ENCODE measurements around the gene ATG7.
A peak's percentile ranks its signal among the peaks of the same experiment; 100 is the strongest.
"Not testable (repeated sequence)": the region's sequence is repeated elsewhere in the genome, so short reads cannot be mapped to it uniquely, and the experiment has no call there.

ATG7 gene

DNA sequence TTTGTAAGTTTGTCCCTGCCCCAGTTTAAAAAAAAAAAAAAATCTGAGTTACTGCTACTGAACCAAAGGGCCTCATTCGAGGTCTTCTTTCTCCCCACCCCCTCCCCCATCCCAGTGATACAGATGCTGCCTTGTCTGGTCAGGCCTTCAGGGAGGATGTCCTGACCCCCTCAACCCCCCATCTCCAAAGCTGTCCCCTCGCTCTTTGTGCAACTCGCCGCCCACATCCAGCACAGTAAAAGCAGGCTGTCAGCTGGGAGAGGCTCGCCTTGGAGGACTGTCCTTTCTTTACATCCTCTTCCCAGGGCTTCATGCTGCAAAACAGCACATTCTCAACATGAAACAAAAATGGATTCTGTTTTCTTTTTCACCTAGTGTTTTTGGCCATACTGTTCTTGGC is 238.2 kb downstream of the ATG7 start:
- no peak for DNase-seq (ENCODE audit: low spot score)

DNA sequence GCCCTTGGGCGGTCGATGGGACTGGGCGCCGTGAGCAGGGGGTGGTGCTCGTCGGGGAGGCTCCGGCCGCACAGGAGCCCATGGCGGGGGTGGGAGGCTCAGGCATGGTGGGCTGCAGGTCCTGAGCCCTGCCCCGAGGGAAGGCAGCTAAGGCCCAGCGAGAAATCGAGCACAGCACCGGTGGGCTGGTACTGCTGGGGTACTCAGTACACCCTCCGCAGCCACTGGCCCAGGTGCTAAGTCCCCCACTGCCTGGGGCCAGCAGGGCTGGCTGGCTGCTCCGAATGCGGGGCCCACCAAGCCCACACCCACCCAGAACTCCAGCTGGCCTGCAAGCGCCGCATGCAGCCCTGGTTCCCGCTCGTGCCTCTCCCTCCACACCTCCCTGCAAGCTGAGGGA is 239.4 kb downstream of the ATG7 start:
- not testable (repeated sequence) for DNase-seq (ENCODE audit: low spot score)

DNA sequence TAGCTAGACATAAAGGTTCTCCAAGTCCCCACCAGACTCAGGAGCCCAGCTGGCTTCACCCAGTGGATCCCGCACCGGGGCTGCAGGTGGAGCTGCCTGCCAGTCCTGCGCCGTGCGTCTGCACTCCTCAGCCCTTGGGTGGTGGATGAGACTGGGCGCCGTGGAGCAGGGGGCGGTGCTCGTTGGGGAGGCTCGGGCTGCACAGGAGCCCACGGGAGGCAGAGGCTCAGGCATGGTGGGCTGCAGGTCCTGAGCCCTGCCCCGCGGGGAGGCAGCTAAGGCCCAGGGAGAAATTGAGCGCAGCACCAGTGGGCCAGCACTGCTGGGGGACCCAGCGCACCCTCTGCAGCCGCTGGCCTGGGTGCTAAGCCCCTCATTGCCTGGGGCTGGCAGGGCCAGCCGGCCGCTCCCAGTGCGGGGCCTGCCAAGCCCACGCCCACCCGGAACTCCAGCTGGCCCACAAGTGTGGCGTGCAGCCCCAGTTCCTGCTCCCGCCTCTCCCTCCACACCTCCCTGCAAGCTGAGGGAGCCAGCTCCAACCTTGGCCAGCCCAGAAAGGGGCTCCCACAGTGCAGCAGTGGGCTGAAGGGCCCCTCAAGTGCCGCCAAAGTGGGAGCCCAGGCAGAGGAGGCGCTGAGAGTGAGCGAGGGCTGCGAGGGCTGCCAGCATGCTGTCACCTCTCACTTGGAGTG is 241.1 kb downstream of the ATG7 start:
- not testable (repeated sequence) for DNase-seq (ENCODE audit: low spot score)

DNA sequence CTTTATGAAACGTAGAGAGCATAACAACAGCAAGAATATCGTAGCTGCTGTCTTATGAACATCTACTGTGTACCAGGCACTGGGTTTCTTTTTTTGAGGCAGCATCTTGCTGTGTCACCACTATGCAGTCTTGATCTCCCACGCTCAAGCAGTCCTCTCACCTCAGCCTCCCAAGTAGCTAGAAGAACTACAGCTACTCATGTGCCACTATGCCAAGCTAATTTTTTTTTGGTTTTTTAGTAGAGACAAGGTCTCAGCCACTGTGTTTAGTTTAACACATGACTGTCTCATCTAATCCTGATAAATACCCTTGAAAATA is 241.6 kb downstream of the ATG7 start:
- DNase-seq (ENCODE audit: low spot score) = no peak

DNA sequence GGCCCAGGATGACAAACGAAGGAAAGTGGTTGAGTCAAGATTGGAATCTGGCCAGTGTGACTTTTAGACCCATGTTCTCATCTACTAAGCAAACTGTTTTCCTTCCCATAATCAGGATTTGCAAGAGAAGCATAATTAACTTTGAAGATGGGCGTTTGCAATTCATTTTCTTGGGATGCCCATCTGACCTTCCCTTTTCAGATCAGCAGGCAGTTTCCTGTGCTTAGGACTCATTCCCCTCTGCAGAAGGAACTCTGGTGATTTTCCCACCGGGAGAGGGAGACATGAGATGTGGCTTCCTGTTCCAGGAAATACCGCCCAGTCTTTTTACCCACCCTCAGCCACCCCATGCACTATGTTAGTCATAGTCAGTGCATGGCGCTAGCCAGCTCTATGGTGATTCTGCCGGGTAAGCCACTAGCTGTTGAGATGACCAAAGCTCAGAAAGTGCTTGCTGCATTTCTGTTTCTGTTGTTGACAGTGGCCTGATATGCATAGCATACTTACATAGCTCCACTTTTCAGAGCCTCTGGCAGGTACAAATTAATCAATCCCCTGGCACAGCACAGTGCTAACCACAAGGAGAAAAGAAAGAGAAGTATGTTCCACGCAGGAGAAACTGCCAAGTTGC is 242.1 kb downstream of the ATG7 start:
- peak; percentile 25 for DNase-seq (ENCODE audit: low spot score)

DNA sequence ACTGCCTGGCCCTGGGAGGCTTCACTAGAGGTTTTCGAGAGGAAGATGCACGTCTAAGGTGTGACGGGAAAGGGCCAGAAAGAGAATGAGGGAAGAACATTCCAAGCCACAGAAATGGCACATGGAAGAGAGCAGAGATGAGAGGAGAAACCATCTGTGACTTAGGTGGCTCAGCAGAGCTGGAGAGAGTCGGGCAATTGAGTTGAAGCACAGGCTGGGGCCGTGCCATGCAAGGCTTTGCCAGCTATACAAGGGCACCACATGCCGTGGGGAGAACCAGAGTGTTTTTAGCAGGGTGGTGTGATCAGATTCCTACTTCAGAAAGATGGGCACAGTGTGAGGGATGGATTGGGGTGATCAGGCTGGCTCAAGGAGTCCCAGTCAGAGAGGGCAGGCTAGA is 245.4 kb downstream of the ATG7 start:
- DNase-seq (ENCODE audit: low spot score) = no peak

DNA sequence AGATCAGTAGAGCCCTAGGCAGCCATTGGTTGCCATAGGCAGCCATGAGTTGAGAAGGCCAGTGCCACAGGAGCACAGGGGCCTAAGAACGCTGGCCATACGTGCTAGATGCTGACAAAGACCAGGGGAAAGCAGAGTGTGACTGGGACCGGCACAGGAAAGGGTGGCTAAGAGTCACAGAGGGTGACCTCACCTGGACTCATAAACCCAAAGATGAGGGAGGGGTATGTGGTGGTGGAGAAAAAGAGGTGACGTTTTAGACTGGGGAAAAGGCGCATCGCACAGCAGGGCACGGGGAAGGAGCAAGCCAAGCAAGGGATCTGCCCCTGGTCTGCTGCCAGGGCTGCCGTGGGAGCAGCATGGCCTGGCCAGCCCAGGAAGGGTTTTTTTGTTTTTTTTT is 249.0 kb downstream of the ATG7 start:
- no peak for DNase-seq (ENCODE audit: low spot score)

DNA sequence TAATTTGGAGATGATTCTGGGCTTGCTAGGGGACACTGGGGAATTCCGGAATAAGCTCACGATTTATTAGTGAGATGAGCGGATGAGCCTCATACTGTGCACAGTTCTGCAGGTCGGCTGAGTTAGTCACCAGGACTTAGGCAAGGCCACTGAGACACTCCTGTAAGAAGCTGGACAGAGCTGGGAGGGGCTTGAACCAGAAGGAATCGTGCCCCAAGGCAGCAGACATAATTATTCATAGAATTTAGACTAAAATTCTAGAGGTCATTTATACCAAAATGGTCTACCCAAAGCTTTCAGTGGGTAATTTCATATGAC is 250.2 kb downstream of the ATG7 start:
- no peak for DNase-seq (ENCODE audit: low spot score)

DNA sequence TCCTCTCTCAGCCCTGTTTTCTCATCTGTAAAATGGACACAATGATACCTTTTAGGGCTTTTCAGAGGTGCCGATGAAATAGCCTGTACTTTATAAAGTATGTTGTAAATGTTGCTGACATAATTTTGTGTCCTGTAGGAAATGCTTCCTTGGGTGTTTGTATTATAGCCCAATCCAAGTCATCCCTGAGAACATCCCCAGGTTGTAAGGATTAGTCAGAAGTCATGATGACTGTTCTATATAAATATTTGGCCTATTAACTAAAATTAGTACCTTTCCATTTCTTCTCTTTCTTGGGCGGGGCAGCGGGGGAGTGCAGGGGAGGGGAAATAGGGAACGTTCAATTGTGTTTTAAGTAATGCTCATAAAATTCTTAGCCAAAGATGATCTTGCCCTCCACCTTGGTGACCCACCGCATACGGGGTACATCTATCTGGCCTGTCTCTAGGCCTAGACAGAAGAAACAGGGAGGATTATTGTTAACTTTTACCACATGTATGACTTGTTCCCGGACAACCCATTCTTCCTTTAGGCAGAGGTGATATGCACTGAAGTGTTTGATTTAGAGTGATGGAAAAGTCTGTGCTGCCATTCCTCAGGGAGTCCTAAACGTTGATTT is 250.9 kb downstream of the ATG7 start:
- no peak for DNase-seq (ENCODE audit: low spot score)

DNA sequence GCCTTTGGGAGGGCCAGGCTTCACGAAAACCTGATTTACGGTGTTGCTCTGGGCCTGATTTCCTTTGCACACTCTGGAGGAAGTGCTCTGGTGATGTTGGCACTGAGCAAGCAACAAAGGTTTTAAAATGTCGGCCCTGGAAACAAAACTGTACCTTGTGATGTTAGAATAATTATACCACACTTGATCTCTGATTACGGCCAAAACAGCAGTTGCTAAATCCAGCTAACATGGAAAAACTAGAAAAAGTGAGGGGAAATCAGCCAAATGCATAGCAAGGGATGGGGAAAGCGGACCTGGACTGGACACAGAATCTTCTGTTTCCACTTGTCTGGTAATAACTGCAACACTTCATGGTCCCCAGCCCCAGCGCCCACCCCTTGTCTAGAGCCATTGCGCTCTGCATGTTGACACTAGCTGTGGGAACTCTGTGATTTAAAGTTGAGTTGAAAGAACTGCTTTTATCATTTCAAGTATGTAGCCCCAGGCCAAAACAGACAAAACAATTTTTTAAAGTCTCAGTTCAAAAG is 251.4 kb downstream of the ATG7 start:
- no peak for DNase-seq (ENCODE audit: low spot score)

DNA sequence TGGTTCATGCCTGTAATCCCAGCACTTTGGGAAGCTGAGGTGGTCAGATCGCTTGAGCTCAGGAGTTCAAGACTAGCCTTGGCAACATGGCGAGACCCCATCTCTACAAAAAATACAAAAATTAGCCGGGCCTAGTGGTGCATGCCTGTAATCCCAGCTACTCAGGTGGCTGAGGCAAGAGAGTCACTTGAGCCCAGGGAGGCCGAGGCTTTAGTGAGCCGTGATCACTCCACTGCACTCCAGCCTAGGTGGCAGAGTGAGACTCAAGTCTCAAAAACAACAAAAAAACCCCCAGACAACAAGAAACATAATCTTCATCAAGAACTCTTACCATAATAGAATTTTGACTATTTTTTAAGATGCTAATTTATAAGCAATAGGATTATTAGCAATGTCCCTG is 253.9 kb downstream of the ATG7 start:
- not testable (repeated sequence) for DNase-seq (ENCODE audit: low spot score)

DNA sequence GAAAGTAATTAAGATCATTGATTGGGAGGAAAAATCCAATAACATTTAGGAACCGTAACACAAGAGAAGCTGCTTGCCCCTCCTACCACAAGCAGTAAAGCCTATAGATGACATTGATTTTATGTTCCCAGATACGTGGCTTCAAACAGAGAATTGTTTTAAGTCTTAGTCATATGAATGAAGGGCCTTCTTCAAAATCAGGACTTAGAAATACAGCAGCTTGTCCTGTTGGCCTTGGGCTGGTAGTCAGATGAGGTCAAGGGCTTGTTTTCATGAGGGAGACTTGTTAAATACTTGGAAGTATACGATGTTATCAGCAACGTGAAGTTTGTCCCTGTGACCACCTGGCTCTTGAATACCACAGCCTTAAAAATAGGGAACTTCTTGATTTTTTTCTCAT is 257.1 kb downstream of the ATG7 start:
- no peak for DNase-seq (ENCODE audit: low spot score)

DNA sequence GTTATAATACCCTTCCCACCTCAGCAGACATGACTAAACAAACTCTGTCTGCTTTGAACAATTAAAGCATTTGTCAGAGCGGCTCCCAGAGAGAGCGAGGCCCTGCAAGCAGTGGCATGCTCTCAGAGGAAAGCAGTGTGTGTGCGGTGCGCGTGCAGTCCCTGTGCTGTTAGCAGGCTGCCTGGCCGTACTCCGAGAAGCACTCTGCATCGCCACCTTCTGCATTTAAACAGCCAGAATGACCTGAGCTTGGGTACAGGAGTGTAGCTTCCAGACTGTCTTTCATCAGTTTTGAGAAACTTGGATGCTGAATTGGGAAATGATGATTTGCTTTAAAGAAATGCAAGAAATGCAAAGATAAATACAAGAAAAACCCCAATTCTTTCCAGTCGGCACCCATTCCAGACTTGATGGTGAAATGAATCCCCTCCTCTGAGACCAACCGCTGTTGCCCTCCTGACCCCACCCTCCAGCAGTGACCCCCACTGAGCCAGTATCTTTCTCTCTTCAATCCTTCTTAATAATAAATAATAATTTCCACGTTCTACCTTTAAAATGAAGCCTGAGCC is 258.0 kb downstream of the ATG7 start:
- DNase-seq (ENCODE audit: low spot score) = no peak

DNA sequence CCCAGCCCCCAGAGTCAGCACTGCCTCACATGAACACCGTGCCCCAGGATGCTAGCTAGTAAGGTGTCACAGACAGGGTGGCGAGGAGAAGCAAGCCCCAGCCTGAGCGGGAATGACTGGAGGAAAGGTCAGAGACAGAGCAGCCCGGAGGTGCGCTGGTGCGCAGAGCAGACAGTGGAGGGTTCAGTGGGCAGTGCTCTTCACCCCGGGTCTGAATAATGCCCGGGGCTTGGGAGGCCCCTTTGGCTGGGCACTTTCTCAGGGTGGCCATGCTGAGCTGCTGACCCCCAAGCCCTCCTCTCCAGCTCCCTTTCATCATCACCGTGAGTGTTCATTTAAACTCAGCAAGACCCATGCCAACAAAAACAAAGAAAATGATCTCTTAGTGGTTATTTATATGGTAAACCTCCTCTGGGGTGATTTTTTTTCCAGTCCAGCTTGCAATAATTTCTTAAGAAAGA is 260.8 kb downstream of the ATG7 start:
- DNase-seq (ENCODE audit: low spot score) = no peak

DNA sequence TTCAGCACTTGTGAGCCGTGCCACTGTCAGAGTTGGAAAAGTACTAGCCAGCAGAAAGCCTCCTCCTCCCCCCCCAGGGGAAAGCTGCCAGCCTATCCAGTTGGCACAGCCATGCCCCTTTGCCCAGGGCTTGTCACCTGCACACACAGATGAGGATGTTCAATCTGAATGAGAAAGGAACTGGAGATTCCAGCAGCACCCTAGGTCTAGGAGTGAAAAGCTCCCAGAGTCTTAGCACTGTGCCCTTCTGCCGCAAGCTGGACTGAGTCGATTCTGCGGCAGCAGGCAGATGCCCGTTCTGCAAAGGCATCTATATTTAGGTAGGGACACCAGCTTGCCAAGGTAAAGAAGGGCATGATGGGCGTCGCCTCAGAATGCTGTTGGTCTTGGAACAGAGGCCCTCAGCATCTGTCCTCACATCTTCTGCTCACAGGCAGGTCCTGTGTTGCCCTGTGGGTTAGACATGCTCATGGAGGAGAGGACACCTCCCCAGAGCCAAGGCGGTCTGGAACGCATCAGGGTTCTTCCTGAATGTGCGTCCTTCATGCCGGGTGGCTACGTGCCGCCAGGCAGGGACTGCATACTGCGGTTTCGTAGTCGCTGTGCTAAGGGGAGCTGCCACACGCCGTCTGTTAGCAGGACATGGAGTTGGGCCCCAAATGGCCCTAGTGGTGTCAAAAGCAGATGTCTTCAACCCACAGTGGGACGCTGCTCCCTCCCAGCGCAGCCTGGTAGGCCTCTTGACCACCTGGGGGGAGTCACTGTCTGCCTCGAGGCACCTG is 262.0 kb downstream of the ATG7 start:
- DNase-seq (ENCODE audit: low spot score) = no peak

DNA sequence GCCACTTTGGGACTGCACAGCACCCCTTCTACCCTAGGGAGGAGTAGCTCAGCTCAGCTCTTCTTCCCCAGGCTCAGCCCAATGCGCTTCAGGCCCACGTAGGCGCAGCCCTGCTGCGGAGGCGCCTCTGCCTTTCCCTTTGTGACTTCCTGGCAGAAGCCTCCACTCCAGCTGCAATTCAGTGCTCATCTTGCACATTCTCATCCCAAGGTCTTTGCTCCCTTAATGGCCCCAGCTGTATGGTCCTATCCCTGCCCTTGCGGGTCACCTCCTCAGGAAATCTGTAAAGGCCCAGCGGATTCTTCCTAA is 262.6 kb downstream of the ATG7 start:
- DNase-seq (ENCODE audit: low spot score) = no peak

DNA sequence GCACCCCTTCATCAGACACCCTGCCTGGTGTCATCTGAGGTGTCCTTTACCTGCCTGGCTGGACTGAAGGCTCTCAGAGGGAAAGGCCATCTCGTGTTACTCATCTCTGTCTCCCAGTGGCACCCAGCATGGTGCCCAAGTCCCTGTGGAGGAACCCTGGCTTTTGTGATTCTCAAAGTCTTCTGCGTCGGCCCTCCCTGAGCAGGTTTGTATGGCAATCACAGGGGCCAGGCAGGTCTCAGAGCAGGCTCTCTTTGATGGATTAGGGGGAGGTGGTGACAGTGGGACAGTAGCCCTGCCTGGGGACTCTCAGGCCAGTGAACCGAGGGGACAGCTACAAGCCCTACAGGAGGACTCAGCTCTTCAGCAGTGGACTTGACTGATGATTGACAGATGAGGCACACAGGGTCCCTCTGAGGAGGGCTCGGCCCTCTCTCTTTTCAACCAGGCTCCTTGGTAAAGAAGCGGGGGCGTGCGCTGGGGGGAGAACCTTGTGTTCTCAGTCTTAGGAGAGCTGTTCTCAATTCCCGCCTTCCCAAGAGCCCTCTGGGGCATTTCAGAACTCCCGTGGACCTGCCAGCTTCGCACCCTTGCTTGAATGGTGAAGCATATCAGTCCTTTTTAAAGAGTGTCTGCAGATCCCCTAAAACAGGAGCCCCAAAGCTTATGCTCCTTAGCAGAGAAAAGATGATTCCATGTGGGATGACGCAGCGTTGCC is 263.2 kb downstream of the ATG7 start:
- no peak for DNase-seq (ENCODE audit: low spot score)

DNA sequence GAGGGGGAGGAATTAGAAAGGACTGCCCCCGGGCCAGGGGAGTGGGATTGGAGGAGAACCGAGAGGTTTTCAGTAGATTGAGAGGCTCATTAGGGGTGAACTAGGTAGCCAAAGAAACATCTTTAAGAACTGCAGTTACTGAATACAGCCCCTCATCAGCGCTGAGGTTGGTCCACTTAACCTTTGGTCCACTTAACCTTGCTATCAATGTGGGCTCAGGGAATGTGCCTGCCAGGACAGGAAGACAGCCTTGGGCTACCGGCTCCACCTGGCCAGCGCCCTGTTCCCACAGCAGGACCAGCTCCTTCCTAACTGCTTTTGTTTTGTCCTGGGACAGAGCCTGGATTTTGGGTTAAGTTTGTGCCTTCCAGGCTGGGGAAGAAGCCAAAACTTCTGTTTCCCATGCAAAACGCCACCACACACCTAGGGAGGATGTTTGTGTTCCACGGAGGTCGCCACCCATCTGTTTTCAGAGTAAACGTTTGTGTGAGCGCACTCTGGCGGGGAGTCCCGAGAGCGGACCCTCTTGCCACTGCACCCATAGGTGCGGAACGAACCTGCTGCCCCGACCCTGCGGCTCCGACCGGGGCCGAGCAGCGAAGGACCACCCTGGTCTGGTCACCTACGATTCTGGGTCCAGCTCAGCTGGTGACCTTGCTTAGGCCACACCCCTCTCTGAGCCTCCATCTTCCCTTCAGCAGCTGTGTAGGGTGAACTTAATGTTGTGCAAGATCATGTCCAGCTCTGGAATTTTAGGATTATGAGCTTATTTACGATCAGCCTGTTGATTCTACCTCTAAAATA is 264.1 kb downstream of the ATG7 start:
- no peak for DNase-seq (ENCODE audit: low spot score)

DNA sequence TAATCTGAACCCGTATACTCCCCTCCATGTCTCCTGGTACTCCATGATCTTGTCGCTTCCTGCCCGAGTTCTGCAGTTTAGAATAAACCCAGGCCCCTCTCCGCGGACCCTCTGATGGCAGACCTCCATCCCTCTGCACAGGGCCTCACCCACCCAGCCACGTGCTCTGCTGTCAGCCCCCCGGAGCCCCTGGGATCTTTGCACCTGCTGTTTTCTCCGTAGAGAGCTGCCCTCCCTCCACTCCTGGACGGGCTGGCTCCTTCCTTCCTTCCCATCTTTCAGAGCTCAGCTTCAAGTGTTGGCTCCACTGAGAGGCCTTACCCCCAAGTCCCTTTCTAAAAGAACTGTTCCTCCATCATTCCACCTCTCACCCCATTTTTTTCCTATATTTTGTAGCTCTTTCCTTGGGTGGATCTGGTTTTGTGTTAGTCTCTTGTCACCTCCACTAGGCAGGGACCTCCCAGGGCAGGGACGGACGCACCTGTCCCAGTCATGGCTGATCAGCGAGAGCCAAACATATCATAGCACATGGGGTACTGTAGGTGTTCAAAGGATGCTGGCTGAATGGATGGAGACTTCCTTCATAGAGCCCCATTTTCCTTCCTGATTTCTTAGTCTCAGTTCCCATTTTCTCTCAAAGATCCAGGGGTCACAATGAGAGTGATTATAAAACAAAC is 264.9 kb downstream of the ATG7 start:
- no peak for DNase-seq (ENCODE audit: low spot score)

DNA sequence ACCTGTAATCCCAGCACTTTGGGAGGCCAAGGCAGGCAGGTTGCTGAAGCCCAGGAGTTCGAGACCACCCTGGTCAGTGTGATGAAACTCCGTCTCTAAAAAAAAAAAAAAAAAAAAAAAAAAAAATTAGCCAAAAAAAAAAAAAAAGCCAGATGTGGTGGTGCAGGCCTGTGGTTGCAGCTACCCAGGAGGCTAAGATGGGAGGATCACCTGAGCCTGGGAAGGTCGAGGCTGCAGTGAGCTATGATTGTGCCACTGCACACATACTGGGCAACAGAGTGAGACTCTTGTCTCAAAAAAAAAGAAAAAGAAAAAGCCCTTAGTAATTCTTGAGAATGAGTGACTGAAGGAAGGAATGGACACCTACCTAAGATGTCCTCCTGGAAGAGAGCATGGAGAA is 266.4 kb downstream of the ATG7 start:
- no peak for DNase-seq (ENCODE audit: low spot score)

DNA sequence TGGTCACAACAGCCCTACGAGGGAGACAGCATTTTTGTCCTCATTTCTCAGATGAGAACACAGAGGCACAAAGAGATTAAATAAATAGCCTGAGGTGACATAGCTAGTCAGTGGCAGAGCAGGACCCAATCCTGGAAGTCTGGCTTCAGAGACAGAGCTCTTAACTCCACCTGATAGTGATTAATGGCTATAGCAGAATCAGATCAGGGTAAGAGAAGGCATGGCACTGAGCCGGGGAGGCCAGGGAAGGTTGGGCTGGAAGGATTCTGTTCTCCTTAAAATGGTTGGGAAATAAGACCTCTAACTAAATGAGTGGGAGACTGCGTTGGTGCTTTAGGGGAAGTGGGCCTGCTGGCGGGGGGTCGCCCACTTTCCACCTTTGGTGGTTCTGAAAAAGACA is 267.0 kb downstream of the ATG7 start:
- DNase-seq (ENCODE audit: low spot score) = no peak

Measured in SW480 (cell line).